ENCODE measurements around the gene COX8A.

The COX8A gene

DNA sequence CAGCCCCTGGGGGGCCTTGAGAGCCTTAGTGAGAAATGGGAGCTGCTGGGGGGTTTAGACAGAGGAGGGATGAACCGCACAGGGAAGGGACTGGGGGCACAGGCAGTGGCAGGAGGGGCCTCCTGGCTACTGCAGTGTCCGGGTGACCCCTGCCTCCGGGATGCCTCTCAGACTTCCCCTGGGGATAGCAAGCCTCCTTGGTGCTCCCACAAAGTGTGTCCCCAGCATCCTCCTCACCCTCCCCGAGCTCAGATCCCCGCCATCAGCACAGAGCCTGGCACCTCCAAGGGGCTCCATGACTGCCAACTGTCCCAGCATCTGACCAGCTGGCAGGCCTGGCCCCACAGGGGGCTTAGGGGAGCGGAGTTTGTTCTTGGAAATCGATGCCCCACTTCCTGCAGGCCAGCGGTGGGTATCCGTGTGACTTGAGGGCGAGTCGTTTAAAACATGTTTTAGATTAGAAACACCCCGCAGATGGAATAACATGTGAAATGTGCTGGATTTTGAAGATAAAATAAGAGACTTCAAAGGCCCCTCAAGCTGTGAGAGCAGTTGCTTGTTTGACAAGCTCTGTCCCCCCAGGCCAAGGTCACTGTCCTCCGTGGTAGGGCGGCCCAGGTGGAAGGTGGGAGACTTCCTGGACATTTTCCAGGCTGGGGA is 47.8 kb downstream of the COX8A start:
- no peak for FAIRE-seq

DNA sequence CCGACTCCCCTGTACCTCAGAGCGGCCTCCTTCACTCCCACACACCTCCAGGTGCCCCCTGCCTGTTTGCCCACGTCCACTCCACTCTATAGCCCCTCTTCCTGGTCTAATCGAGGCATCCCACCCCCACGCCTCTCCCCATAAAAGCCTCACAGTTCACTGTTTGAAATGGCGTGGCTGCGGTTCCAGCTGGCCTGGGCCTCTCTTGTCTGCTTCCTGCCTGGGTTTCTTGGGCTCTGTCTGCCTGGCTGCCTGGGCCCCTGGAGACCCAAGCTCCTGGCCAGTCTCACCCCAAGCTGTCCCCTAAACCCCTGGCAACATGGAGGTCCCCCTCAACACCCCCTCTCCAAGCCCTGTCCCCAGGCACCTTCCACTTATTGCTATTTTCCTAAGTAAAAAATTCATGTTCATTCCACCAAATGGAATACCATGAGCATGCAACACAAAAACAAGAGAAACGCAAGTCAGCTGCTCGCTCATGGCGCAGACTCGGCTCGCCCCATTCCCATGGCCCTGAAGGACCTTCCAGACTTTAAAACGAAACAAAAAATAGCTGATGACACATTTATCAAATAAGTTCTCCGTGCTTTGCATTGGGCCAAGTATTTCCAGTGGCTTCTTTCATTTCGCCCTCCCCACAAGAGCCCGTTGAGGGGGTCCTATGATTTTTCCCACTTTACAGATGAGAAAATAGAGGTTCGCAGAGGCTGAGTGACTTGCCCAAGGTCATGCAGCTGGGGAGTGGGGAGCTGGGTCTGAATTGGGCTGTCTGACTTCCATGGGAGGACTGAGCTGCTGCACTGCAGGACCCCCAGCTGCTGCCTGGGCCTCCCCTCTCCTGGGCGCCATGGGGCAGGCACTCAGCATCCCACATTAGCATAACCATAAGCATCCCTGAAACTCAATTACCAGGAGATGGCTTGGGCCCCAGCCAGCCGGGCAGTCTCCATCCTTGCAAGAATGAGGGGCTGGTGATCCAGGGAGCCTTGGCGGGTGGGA is 49.6 kb downstream of the COX8A start:
- no peak for FAIRE-seq

DNA sequence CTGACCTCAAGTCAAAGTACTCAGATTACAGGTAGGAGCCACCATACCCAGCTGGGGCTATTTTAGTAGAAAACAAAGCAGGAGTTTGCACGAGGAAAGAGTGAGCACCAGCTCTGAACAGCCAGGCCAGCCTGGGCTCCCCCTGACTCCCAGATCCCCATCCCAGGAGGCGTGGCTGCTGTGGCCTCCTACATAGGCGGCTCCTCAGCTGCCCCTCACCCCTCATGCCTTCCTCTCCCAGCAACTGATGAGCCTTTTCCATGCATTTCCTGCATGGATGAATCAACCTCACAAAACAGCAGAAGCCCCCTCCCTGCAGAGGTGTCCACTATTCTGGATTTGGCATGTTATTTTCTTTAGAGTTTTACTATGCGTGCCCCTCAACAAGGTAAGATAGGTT is 50.8 kb downstream of the COX8A start:
- FAIRE-seq = no peak
